ENCODE results near the gene MOV10L1. TPM values are rescaled to one million over a fixed set of nuclear protein-coding genes. Genes with fewer than 3 reads are reported as not detected.

Gene MOV10L1
- polyA plus RNA-seq, 3 donors: 0.18 to 0.35 TPM; not detected in 1

DNA sequence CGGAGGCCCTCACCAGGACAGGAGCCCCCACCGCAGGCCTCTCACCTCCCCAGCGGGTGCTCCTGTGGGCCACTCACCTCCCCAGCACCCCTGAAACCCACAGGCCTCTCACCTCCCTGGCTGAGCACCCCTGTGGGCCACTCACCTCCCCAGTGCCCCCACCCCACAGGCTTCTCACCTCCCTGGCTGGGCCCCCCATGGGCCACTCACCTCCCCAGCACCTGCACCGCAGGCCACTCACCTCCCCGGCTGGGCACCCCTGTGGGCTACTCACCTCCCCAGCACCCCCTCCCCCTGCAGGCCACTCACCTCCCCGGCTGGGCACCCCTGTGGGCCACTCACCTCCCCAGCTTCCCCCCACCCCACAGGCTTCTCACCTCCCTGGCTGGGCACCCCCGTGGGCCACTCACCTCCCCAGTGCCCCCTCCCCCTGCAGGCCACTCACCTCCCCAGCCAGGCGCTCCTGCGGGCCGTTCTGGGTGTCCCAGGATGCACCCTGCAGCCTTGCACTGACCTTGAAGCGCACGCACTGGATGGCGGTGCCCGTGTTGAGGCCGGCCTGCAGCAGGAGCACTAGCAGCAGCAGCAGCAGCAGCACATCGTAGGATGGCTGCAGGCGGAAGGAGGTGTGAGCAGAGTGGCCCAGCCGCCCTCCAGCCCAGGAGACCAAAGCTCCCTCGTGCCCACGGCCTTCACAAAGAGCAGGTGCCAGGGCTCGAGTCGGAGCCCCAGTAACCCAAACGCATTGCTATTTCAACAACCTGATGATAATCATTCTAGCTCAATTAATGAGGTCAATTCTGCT, 26.0 kb upstream of the MOV10L1 start:
- H3K9me3 Mint-ChIP-seq: peaks cover 0 to 3% (median 2%) of the 10 kb centered on the region in 7 donors
- Histone ChIP-seq H3K27ac (ENCODE audit: low read depth in 1 of 2, low read length in 2 of 2) (no peak overlapping the region), H3K4me2 (replicated peaks; ENCODE audit: extremely low read depth, low read length, poor library complexity, severe bottlenecking) (no peak overlapping the region), H4K20me1 (ENCODE audit: insufficient read depth, low read length) (no peaks in the 10 kb centered on the region), H3K9me3 (replicated peaks in 1 of 2; ENCODE audit: control insufficient read depth in 1 of 2, insufficient read depth in 1 of 2, low read length in 2 of 2) (no peaks in the 10 kb centered on the region), H2AFZ (ENCODE audit: insufficient read depth, low read depth, low read length, poor library complexity, severe bottlenecking) (no peak overlapping the region), H3K36me3 (replicated peaks in 1 of 2; ENCODE audit: control insufficient read depth in 1 of 2, insufficient read depth in 2 of 2, low read length in 2 of 2) (no peaks in the 10 kb centered on the region), H3K9ac (ENCODE audit: insufficient read depth, low read length, poor library complexity, severe bottlenecking) (no peak overlapping the region), H3K27me3 (ENCODE audit: control insufficient read depth in 2 of 2, insufficient read depth in 2 of 2, low read length in 2 of 2) (peaks cover under 1 to 9% of the 10 kb centered on the region in 2 donors), H3K4me1 (ENCODE audit: control insufficient read depth in 1 of 2, insufficient read depth in 2 of 2, low read length in 2 of 2) (peaks cover 2 to 19% of the 10 kb centered on the region in 2 donors), H3K4me3 (replicated peaks in 1 of 3; ENCODE audit: low read depth in 2 of 3, low read length in 3 of 3) (no peak overlapping the region), H3K79me2 (ENCODE audit: insufficient read depth, low read length) (no peaks in the 10 kb centered on the region)
- H3K4me1 Mint-ChIP-seq: peaks cover 16% of the 10 kb centered on the region
- 96% methylated on average over 20 of the region's 23 CpGs for WGBS (ENCODE audit: insufficient coverage)
- TF ChIP-seq, protein P1, sequence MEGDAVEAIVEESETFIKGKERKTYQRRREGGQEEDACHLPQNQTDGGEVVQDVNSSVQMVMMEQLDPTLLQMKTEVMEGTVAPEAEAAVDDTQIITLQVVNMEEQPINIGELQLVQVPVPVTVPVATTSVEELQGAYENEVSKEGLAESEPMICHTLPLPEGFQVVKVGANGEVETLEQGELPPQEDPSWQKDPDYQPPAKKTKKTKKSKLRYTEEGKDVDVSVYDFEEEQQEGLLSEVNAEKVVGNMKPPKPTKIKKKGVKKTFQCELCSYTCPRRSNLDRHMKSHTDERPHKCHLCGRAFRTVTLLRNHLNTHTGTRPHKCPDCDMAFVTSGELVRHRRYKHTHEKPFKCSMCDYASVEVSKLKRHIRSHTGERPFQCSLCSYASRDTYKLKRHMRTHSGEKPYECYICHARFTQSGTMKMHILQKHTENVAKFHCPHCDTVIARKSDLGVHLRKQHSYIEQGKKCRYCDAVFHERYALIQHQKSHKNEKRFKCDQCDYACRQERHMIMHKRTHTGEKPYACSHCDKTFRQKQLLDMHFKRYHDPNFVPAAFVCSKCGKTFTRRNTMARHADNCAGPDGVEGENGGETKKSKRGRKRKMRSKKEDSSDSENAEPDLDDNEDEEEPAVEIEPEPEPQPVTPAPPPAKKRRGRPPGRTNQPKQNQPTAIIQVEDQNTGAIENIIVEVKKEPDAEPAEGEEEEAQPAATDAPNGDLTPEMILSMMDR (IDR thresholded peaks at IDR 0.05): no peak
- H3K27ac Mint-ChIP-seq: no peak overlapping the region
- H3K27me3 Mint-ChIP-seq (ENCODE audit: low read depth in 3 of 3): peaks cover 11 to 18% (median 15%) of the 10 kb centered on the region in 3 donors
- intact Hi-C loops (cut with micrococcal nuclease): no loop called here
- H3K4me3 Mint-ChIP-seq: no peak overlapping the region
- peaks cover 8 to 20% of the 10 kb centered on the region in 2 donors for H3K36me3 Mint-ChIP-seq
- no peak for DNase-seq

DNA sequence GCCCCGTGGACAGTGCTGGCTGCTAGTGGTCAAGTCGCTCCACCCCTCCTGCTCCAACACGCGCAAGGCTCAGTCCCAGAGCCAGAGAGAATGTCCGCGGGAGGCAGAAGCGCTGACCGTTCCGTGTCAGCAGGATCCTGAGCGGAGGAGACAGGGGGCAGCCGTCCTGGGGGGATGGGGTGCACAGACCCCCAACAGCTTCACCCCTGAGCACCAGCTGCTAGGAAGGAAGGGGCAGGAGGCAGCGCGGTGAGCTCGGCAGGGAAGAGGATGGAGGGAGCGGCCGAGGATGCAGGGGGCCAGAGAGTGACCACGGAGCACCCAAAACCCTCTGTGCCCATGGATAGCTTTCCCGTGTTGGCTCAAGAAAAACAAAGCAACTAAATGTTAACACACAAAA, 25.4 kb upstream of the MOV10L1 start:
- peaks cover 0 to 3% of the 10 kb centered on the region in 2 donors for H3K27me3 ChIP-seq (ENCODE audit: control insufficient read depth in 2 of 2, insufficient read depth in 2 of 2, low read length in 2 of 2)
- no peak overlapping the region for H3K4me2 ChIP-seq (replicated peaks; ENCODE audit: extremely low read depth, low read length, poor library complexity, severe bottlenecking)
- no peak for DNase-seq
- no peak overlapping the region for H3K9ac ChIP-seq (ENCODE audit: insufficient read depth, low read length, poor library complexity, severe bottlenecking)
- no peaks in the 10 kb centered on the region for H4K20me1 ChIP-seq (ENCODE audit: insufficient read depth, low read length)
- no peaks in the 10 kb centered on the region for H3K36me3 ChIP-seq (replicated peaks in 1 of 2; ENCODE audit: control insufficient read depth in 1 of 2, insufficient read depth in 2 of 2, low read length in 2 of 2)
- no peak overlapping the region for H3K4me3 Mint-ChIP-seq
- no peaks in the 10 kb centered on the region for H3K9me3 ChIP-seq (replicated peaks in 1 of 2; ENCODE audit: control insufficient read depth in 1 of 2, insufficient read depth in 1 of 2, low read length in 2 of 2)
- H3K9me3 Mint-ChIP-seq: peaks cover 0 to 3% (median 0%) of the 10 kb centered on the region in 7 donors
- peaks cover 10% of the 10 kb centered on the region for H3K4me1 Mint-ChIP-seq
- H3K4me1 ChIP-seq (ENCODE audit: control insufficient read depth in 1 of 2, insufficient read depth in 2 of 2, low read length in 2 of 2): peaks cover 0 to 15% of the 10 kb centered on the region in 2 donors
- H3K4me3 ChIP-seq (replicated peaks in 1 of 3; ENCODE audit: low read depth in 2 of 3, low read length in 3 of 3): no peak overlapping the region
- H3K27me3 Mint-ChIP-seq (ENCODE audit: low read depth in 3 of 3): peaks cover 4 to 11% (median 8%) of the 10 kb centered on the region in 3 donors
- H3K36me3 Mint-ChIP-seq: peaks cover 10 to 18% of the 10 kb centered on the region in 2 donors
- H2AFZ ChIP-seq (ENCODE audit: insufficient read depth, low read depth, low read length, poor library complexity, severe bottlenecking): no peak overlapping the region
- WGBS (ENCODE audit: insufficient coverage): 96% methylated on average over 18 of the region's 18 CpGs
- TF ChIP-seq, protein P1 (IDR thresholded peaks at IDR 0.05): no peak
- H3K27ac ChIP-seq (ENCODE audit: low read depth in 1 of 2, low read length in 2 of 2): no peak overlapping the region
- H3K27ac Mint-ChIP-seq: no peak overlapping the region
- H3K79me2 ChIP-seq (ENCODE audit: insufficient read depth, low read length): no peaks in the 10 kb centered on the region
- intact Hi-C loops (cut with micrococcal nuclease): no loop called here

Data from CD14-positive monocyte (primary cell).